Sciatic nerve (tissue), 2 donors: Measurements from ENCODE around the gene CFAP100. TPM values are rescaled to one million over a fixed set of nuclear protein-coding genes. Genes with fewer than 3 reads are reported as not detected.
A peak's percentile ranks its signal among the peaks of the same experiment; 100 is the strongest.

Source experiments
- ATAC-seq: fragments of 200-7000 bp; cut with Tn5 transposase; one replicate; pipeline ENCODE4 v1.9.1; 2020; ENCODE audit warnings: mild to moderate bottlenecking, moderate library complexity
- DNase-seq: peaks from one replicate; pipeline ENCODE4 v3.0.0-alpha.2; 2020; ENCODE audit warnings: low spot score
- intact Hi-C: fragments of 100-400 bp; cut with DNase I; formaldehyde crosslinking; loops from one replicate; pipeline ENCODE4 v1.14.2; 2022
- total RNA-seq: library from RNA; stranded (reverse); fragmentation: NEBNext Ultra II Directional; extraction: Animal tissue kit (Norgen Biotek cat#: 25700); gene quantifications from one replicate; pipeline ENCODE4 v1.2.1, GENCODE V29; 2021
- donor health status: DM: no; HTN: no; CAD: no.
- donor health status: DM: no; HTN: no; CAD: no.

Gene CFAP100
- total RNA-seq: 1.5 TPM

- DNase-seq (peak; percentile 73), ATAC-seq (peak; percentile 90)
- intact Hi-C loops: loop anchor here (5.0 kb wide), 2 partner anchors 137 to 262 kb away; no protein-coding TSS in a partner anchor
These were observed at the start of gene CFAP100 for GRCh38 chr3:126394179-126394976. Gene CFAP100 (plus strand): TSS chr3:126394909. CDS start chr3:126396001, 1,092 bp downstream.

- ATAC-seq: no peak
- intact Hi-C loops: no loop called here
- no peak for DNase-seq
These were observed 49.5 kb upstream of the CFAP100 start for GRCh38 chr3:126345231-126345630.

- ATAC-seq (no peak), DNase-seq (peak; percentile 48)
- intact Hi-C loops: no loop called here
These were observed 48.9 kb upstream of the CFAP100 start for GRCh38 chr3:126345641-126346460.

DNA sequence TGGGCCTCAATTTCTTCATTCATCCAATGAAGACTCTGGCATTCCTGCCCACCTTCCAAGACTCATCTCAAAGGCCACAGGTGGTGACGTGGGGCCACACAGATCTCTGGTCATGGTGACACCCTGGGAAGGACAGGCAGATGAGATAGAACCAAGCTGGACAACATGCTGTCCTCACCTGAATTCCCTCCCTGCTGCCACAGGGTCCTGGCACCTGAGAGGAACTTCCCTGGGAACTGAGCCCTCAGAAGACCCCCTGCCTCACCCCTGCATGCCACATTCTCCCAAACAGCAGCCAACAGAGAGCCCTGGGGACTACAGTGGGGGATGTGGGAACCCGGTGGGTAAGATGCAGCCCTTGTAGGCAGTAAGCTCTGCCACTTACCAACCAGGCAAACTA lies 48.2 kb upstream of the CFAP100 start:
- peak; percentile 27 for DNase-seq
- ATAC-seq: no peak
- intact Hi-C loops: no loop called here

DNA sequence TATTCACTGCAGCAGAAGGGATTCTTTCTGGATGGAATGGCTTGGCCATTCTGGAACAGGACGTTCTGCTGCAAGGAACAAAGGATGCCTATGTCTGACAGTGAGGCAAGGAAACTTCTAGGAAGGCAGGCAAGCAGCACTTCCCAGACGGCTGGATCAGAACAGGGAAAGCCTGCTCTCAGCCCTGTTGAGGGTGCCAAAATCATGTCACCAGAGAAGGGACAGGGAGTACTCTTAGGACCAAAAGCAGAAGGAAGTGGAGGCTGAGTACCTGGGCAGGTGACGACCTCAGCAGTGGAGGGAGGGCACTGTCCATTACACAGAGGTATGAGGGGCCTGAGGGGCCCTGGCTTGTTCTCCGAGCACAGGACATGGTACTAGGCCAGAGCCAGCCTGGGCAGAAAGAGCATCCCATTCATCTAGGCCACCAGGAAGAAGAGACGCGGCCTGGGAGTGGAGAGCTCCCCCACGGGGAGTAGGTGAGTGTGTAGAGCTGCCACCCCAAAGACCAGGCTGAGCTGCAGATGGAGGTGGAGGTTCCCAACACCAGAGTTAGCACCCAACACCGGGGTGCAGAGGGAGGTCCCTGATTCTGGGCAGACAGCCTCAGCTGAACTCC lies 47.1 kb upstream of the CFAP100 start:
- ATAC-seq: no peak
- intact Hi-C loops: no loop called here
- DNase-seq: peak; percentile 38

- intact Hi-C loops: no loop called here
- ATAC-seq (no peak), DNase-seq (peak; percentile 40)
These were observed 46.3 kb upstream of the CFAP100 start for GRCh38 chr3:126348308-126348920.

- DNase-seq (peak; percentile 51), ATAC-seq (no peak)
- intact Hi-C loops: no loop called here
These were observed 45.6 kb upstream of the CFAP100 start for GRCh38 chr3:126349071-126349470.

GRCh38 chr3:126349611-126350501 lies 44.9 kb upstream of the CFAP100 start:
- DNase-seq (peak; percentile 45), ATAC-seq (no peak)
- intact Hi-C loops: no loop called here

DNA sequence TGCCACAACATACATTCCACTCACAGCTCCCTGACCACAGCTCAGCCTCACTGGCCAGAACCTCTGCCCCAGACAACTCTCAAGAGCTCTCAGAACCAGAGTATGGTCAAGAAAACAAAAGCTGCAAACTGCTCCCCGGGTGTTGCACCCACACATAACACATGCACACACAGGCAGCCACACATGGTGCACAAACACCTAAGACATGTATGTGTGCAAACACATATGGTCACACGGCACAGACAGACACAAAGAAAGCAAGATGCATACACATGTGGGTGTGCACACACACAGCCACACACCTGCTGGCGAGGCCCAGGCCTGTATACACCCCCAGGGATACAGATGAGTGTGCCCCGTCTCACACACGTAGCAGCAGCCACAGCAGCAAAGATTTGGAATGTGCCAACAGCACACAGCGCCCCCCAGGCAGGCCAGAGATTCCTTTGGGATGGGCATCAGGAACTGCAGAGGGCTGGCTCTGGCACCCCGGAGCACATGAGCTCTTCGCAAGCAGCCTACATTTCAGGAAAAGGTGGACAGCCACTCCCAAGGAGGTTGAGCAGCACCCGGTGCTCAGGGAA lies 44.1 kb upstream of the CFAP100 start:
- DNase-seq (peak; percentile 49), ATAC-seq (no peak)
- intact Hi-C loops: no loop called here

GRCh38 chr3:126351086-126351770 lies 43.5 kb upstream of the CFAP100 start:
- intact Hi-C loops: no loop called here
- DNase-seq: peak; percentile 45
- no peak for ATAC-seq

- ATAC-seq (no peak), DNase-seq (peak; percentile 53)
- intact Hi-C loops: no loop called here
These were observed 42.8 kb upstream of the CFAP100 start for GRCh38 chr3:126351771-126352475.

DNA sequence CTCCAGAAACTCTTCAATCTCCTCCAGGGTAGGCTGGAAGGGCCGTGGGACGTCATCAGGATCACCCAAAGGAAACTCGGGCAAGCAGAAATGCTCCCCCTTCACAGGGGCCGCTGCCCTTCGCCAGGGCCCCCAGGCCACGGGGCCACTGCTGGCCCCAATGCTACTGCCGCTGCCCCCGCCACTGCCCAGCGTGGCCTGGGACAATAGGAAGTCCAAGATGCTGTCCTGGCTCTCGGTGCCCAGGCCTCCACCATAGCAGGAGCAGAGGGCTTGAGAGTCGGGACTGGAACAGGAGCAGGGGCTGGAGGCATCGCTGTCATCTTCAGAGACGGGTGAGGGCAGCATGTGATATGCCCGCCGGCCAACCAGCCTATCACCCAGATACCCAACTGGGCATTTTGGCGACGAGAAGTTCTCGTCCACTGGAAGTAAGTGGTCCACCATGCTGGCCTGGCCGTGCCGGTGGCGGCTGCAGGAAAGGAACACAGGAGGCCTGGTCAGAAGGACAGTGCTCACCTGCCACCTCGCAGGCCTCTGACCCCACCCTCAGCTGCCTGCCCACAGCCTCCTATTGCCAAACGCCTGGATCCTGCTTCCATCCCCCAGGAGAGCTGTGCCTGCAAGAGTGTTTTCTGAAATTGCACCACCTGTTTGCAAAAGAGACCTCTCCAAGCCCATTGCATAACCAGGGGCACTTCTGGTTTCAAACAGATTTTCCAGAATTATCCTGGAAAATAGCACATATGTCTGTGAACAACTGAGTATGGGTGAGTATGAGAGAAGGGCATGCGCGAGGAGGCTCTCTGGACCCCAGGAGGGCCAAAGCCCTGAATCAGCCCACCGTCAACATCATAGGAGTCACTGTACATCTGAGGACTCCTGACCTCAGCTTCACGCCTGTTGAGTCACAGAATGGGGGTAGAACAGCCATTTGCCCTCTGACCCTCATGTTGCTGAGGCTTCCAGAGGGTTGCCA lies 41.9 kb upstream of the CFAP100 start:
- ATAC-seq (no peak), DNase-seq (peak; percentile 59)
- intact Hi-C loops: no loop called here

- intact Hi-C loops: no loop called here
- DNase-seq (peak; percentile 56), ATAC-seq (no peak)
These were observed 40.9 kb upstream of the CFAP100 start for GRCh38 chr3:126353694-126354321.

DNA sequence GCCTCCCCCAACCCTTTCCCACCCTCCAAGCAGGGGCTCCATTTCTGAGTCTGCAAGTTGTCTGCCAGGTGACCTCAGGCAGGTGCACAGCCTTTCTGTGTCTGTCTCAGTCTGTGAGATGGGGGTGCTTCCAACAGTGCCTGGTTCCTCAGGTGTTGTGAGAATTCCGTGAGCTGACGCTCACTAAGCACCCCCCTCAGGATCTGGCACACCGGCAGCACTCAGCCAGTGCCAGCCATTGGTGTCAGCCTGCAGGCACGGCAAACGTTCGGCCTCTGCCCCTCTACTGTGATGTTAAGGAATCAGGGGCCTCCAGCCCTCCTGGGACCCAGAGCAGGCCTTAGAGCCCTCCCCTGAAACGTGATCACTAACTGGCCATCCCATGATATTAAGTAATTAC lies 39.9 kb upstream of the CFAP100 start:
- intact Hi-C loops: no loop called here
- ATAC-seq: no peak
- DNase-seq: no peak

DNA sequence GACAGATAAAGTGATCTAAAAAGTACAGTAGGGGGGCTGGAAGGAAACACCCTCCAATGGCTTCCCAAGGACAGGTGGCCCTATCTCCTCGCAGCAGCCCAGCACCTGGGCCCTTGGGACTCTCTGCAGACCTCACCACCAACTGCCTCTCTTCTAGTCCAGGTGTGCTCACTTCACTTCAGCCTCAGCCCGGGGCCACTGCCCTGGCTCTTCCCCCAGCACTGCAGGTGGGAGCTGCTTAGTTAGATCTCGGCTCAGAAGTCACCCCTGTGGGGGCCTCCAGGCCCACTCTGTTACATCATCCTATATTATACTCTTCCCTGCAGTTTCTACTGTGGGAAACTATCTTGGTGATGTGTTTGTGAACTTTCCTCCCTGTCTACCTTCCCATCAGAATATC lies 39.5 kb upstream of the CFAP100 start:
- no peak for ATAC-seq

More for the DNA sequence above, 39.5 kb upstream of the CFAP100 start:
- intact Hi-C loops: no loop called here
- DNase-seq: no peak
